H9 (cell line): Measurements from ENCODE around the gene PCID2. TPM values are rescaled to one million over a fixed set of nuclear protein-coding genes. Genes with fewer than 3 reads are reported as not detected.

Source experiments
- DNase-seq: peaks from one replicate; pipeline ENCODE4 v3.0.0-alpha.2; 2017
- H2AFZ ChIP-seq: one replicate; pipeline ENCODE4 v1.6.1; 2013; ENCODE audit warnings: mild to moderate bottlenecking, low read length, control low read depth, moderate library complexity
- H2AK5ac ChIP-seq: 2 replicates; pipeline ENCODE4 v1.6.1; 2013; ENCODE audit warnings: low read length, control low read depth, mixed read lengths; ENCODE audit not compliant: insufficient read length
- H2BK120ac ChIP-seq: one replicate; pipeline ENCODE4 v1.6.1; 2013; ENCODE audit warnings: low read depth, mild to moderate bottlenecking, low read length, control low read depth, inconsistent platforms; ENCODE audit not compliant: poor library complexity, severe bottlenecking
- H2BK12ac ChIP-seq: 2 replicates; pipeline ENCODE4 v1.6.1; 2013; ENCODE audit warnings: low read length, control low read depth, mixed read lengths, low read depth; ENCODE audit not compliant: insufficient read length
- H2BK15ac ChIP-seq: 2 replicates; pipeline ENCODE4 v1.6.1; 2013; ENCODE audit warnings: low read depth, low read length, control low read depth
- H2BK20ac ChIP-seq: one replicate; pipeline ENCODE4 v1.6.1; 2013; ENCODE audit warnings: low read depth, mild to moderate bottlenecking, low read length, control low read depth, inconsistent platforms; ENCODE audit not compliant: poor library complexity, severe bottlenecking
- H2BK5ac ChIP-seq: 2 replicates; pipeline ENCODE4 v1.6.1; 2013; ENCODE audit warnings: low read length, control low read depth, mixed read lengths; ENCODE audit not compliant: insufficient read length
- H3K14ac ChIP-seq: 2 replicates; pipeline ENCODE4 v1.6.1; 2013; ENCODE audit warnings: low read length, control low read depth; ENCODE audit not compliant: insufficient read depth
- H3K18ac ChIP-seq: 2 replicates; pipeline ENCODE4 v1.6.1; 2013; ENCODE audit warnings: low read depth, mild to moderate bottlenecking, mixed read lengths, low read length, control low read depth; ENCODE audit not compliant: insufficient read length
- H3K23ac ChIP-seq: 2 replicates; pipeline ENCODE4 v1.6.1; 2013; ENCODE audit warnings: low read length, control low read depth, mixed read lengths, low read depth; ENCODE audit not compliant: insufficient read length
- H3K23me2 ChIP-seq: 2 replicates; pipeline ENCODE4 v1.6.1; 2013; ENCODE audit warnings: low read depth, mild to moderate bottlenecking, mixed read lengths, low read length, control low read depth; ENCODE audit not compliant: insufficient read length, poor library complexity, severe bottlenecking
- H3K27ac ChIP-seq: 2 replicates; pipeline ENCODE4 v1.5.1; 2013; ENCODE audit warnings: low read length, control low read depth, mixed read lengths, low read depth; ENCODE audit not compliant: insufficient read length
- H3K27me3 ChIP-seq: 2 replicates; pipeline ENCODE4 v1.6.1; 2013; ENCODE audit warnings: low read length, control low read depth, inconsistent platforms; ENCODE audit not compliant: insufficient read depth
- H3K4ac ChIP-seq: 2 replicates; pipeline ENCODE4 v1.6.1; 2013; ENCODE audit warnings: low read depth, mild to moderate bottlenecking, control low read depth, inconsistent platforms, low read length, moderate library complexity
- H3K4me1 ChIP-seq: 2 replicates; pipeline ENCODE4 v1.6.1; 2013; ENCODE audit warnings: low read length, control low read depth, inconsistent platforms; ENCODE audit not compliant: insufficient read depth
- H3K4me2 ChIP-seq: 2 replicates; pipeline ENCODE4 v1.6.1; 2013; ENCODE audit warnings: low read length, control low read depth, mixed read lengths; ENCODE audit not compliant: insufficient read length, insufficient read depth
- H3K56ac ChIP-seq: 2 replicates; pipeline ENCODE4 v1.6.1; 2013; ENCODE audit warnings: low read depth, mild to moderate bottlenecking, mixed read lengths, low read length, control low read depth; ENCODE audit not compliant: insufficient read length
- H3K79me1 ChIP-seq: 2 replicates; pipeline ENCODE4 v1.6.1; 2013; ENCODE audit warnings: low read depth, mild to moderate bottlenecking, moderate library complexity, low read length, control low read depth, inconsistent platforms; ENCODE audit not compliant: insufficient read depth, poor library complexity, severe bottlenecking
- H3K79me2 ChIP-seq: 2 replicates; pipeline ENCODE4 v1.6.1; 2013; ENCODE audit warnings: low read length, control low read depth, inconsistent platforms; ENCODE audit not compliant: insufficient read depth
- H3K9ac ChIP-seq: 2 replicates; pipeline ENCODE4 v1.6.1; 2013; ENCODE audit warnings: low read length, control low read depth, mixed read lengths; ENCODE audit not compliant: insufficient read length; ENCODE audit errors: extremely low read depth
- H3K9me3 ChIP-seq: one replicate; pipeline ENCODE4 v1.6.1; 2013; ENCODE audit warnings: low read depth, low read length, inconsistent platforms; ENCODE audit not compliant: control insufficient read depth
- H3T11ph ChIP-seq: one replicate; pipeline ENCODE4 v1.6.1; 2013; ENCODE audit warnings: mild to moderate bottlenecking, low read length, control low read depth, inconsistent platforms
- H4K20me1 ChIP-seq: one replicate; pipeline ENCODE4 v1.6.1; 2013; ENCODE audit not compliant: control insufficient read depth, insufficient read length, insufficient read depth
- H4K5ac ChIP-seq: 2 replicates; pipeline ENCODE4 v1.6.1; 2013; ENCODE audit warnings: low read depth, mild to moderate bottlenecking, mixed read lengths, low read length, control low read depth; ENCODE audit not compliant: insufficient read length
- H4K8ac ChIP-seq: replicated peaks from 2 replicates; pipeline ENCODE4 v1.6.1; 2013; ENCODE audit warnings: low read length, control low read depth, mixed read lengths, low read depth; ENCODE audit not compliant: insufficient read length
- H4K91ac ChIP-seq: 2 replicates; pipeline ENCODE4 v1.6.1; 2013; ENCODE audit warnings: low read depth, mild to moderate bottlenecking, moderate library complexity, mixed read lengths, low read length, control low read depth; ENCODE audit not compliant: insufficient read length
- H3K27ac Mint-ChIP-seq, 3 experiments: 2 replicates in 2 of 3; 3 replicates in 1 of 3; pipeline ENCODE4 v1.8.0; 2020 to 2021; ENCODE audit warnings: mixed read lengths in 3 of 3, mild to moderate bottlenecking in 1 of 3, moderate library complexity in 1 of 3
- H3K27me3 Mint-ChIP-seq: 2 replicates; pipeline ENCODE4 v1.8.0; 2021; ENCODE audit warnings: low read depth, mild to moderate bottlenecking, moderate library complexity, mixed read lengths
- H3K36me3 Mint-ChIP-seq, 3 experiments: 2 replicates in 2 of 3; 3 replicates in 1 of 3; pipeline ENCODE4 v1.8.0; 2020 to 2021; ENCODE audit warnings: low read depth in 3 of 3, mixed read lengths in 3 of 3; ENCODE audit not compliant: insufficient read depth in 1 of 3
- H3K4me1 Mint-ChIP-seq, 2 experiments: 2 replicates each; pipeline ENCODE4 v1.8.0; 2020; ENCODE audit warnings: mixed read lengths in 2 of 2
- H3K4me3 Mint-ChIP-seq, 2 experiments: 2 replicates in 1 of 2; 3 replicates in 1 of 2; pipeline ENCODE4 v1.8.0; 2020 to 2021; ENCODE audit warnings: mild to moderate bottlenecking in 2 of 2, mixed read lengths in 2 of 2, moderate library complexity in 1 of 2
- H3K9me3 Mint-ChIP-seq, 2 experiments: 2 replicates in 1 of 2; 3 replicates in 1 of 2; pipeline ENCODE4 v1.8.0; 2020; ENCODE audit warnings: mild to moderate bottlenecking in 2 of 2, mixed read lengths in 2 of 2, moderate library complexity in 1 of 2
- WGBS: extraction: QIAGEN DNeasy Blood & Tissue Kit; methylation state at CpG from one replicate; pipeline ENCODE4 v1.1.7; 2013; ENCODE audit warnings: missing lambda C conversion rate, low lambda C conversion rate, mixed read lengths; ENCODE audit not compliant: insufficient read length; ENCODE audit errors: extremely low coverage; 5-methylcytosine and 5-hydroxymethylcytosine counted together
- total RNA-seq: library from RNA; stranded (reverse); gene quantifications from 2 replicates; pipeline ENCODE4 v1.2.1, GENCODE V29; 2021
- TF ChIP-seq, protein P1 (sequence below): fragments of 200-600 bp; sonication (generic); conservative IDR thresholded peaks from 3 replicates; pipeline ENCODE4 v1.8.0; 2021; ENCODE audit warnings: antibody characterized with exemption, mild to moderate bottlenecking

PCID2 gene
- total RNA-seq, 1 experiment from 2014 or later = 66.0 TPM

DNA sequence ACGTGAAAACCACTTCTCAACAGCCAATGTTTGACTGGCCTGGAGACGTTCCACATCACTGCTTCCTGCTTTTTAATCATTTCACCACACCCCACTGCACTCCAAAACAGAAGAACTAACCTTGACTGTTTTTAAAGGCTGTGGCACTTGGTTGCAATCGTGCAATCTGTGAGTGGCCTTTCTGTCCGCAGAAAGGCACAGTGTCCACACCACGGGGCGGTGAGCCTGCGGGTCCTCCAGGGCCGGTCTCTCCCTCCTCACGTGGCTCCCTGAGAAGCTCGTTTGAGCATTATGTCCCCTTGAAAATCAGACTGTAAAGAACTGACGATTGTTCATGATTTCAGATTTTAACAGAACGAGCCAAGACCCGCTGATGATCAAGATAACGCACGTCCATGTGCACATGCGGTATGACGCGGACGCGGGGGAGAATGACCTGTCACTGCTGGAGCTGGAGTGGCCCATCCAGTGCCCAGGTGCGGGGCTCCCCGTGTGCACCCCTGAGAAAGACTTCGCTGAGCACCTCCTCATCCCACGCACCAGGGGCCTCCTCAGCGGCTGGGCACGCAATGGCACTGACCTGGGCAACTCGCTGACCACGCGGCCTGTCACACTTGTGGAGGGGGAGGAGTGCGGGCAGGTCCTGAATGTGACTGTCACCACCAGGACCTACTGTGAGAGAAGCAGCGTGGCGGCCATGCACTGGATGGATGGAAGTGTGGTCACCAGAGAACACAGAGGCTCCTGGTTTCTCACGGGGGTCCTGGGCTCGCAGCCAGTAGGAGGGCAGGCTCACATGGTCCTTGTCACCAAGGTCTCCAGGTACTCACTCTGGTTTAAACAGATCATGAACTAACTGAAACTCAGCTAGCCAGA lies 37.0 kb downstream of the PCID2 start:
- no peaks in the 10 kb centered on the region for H3K27me3 ChIP-seq
- H4K8ac ChIP-seq = no peak overlapping the region
- no peak overlapping the region for H3K56ac ChIP-seq
- no peaks in the 10 kb centered on the region for H4K20me1 ChIP-seq
- no peaks in the 10 kb centered on the region for H3K23me2 ChIP-seq
- no peak overlapping the region for H3K23ac ChIP-seq
- H3T11ph ChIP-seq = no peak overlapping the region
- Mint-ChIP-seq H3K9me3 (no peaks in the 10 kb centered on the region), H3K27ac (peak overlapping the region in 2 of 3 experiments; percentile 13 to 66; a peak in 3 of 7 replicates), H3K4me3 (no peak overlapping the region), H3K4me1 (peaks cover 12 to 18% of the 10 kb centered on the region in 2 experiments), H3K36me3 (peaks cover 23 to 69% (median 42%) of the 10 kb centered on the region in 3 experiments; a peak in 6 of 7 replicates), H3K27me3 (no peaks in the 10 kb centered on the region)
- no peak overlapping the region for H2BK15ac ChIP-seq
- no peak overlapping the region for H4K91ac ChIP-seq
- H3K4me1 ChIP-seq = no peaks in the 10 kb centered on the region
- no peaks in the 10 kb centered on the region for H3K9me3 ChIP-seq
- no peaks in the 10 kb centered on the region for H3K79me2 ChIP-seq
- H3K9ac ChIP-seq = no peak overlapping the region
- no peak overlapping the region for H2BK5ac ChIP-seq
- no peak overlapping the region for H3K4ac ChIP-seq
- no peak overlapping the region for H3K14ac ChIP-seq
- TF ChIP-seq, protein P1, sequence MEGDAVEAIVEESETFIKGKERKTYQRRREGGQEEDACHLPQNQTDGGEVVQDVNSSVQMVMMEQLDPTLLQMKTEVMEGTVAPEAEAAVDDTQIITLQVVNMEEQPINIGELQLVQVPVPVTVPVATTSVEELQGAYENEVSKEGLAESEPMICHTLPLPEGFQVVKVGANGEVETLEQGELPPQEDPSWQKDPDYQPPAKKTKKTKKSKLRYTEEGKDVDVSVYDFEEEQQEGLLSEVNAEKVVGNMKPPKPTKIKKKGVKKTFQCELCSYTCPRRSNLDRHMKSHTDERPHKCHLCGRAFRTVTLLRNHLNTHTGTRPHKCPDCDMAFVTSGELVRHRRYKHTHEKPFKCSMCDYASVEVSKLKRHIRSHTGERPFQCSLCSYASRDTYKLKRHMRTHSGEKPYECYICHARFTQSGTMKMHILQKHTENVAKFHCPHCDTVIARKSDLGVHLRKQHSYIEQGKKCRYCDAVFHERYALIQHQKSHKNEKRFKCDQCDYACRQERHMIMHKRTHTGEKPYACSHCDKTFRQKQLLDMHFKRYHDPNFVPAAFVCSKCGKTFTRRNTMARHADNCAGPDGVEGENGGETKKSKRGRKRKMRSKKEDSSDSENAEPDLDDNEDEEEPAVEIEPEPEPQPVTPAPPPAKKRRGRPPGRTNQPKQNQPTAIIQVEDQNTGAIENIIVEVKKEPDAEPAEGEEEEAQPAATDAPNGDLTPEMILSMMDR = no peak
- H2BK12ac ChIP-seq = no peak overlapping the region
- H2AFZ ChIP-seq = no peak overlapping the region
- H2AK5ac ChIP-seq = no peak overlapping the region
- WGBS = no CpG with 5 or more reads among the region's 34 CpGs
- no peak overlapping the region for H2BK20ac ChIP-seq
- no peak overlapping the region for H3K4me2 ChIP-seq
- H2BK120ac ChIP-seq = no peak overlapping the region
- DNase-seq = no peak
- H4K5ac ChIP-seq = no peak overlapping the region
- no peak overlapping the region for H3K18ac ChIP-seq
- no peak overlapping the region for H3K27ac ChIP-seq
- H3K79me1 ChIP-seq = no peaks in the 10 kb centered on the region
